Measurements from ENCODE around the gene PRKCH. TPM values are rescaled to one million over a fixed set of nuclear protein-coding genes. Genes with fewer than 3 reads are reported as not detected.

PRKCH gene
- total RNA-seq, 1 experiment from 2014 or later = 10.3 TPM

GRCh38 chr14:61277232-61277631 is 44.1 kb upstream of the PRKCH start (continued):
- TF ChIP-seq ZNF512 (CRISPR knock-in tag; IDR thresholded peaks at IDR 0.05; ENCODE audit: borderline replicate concordance) (no peak), ESRRA (CRISPR knock-in tag; IDR thresholded peaks at IDR 0.05; ENCODE audit: borderline replicate concordance) (no peak), ZNF263 (CRISPR knock-in tag; IDR thresholded peaks at IDR 0.05; ENCODE audit: low read depth) (no peak), NFATC4 (CRISPR knock-in tag; IDR thresholded peaks at IDR 0.05) (no peak), SMAD3 (CRISPR knock-in tag; IDR thresholded peaks at IDR 0.05; ENCODE audit: borderline replicate concordance) (no peak), FOXJ3 (CRISPR knock-in tag; IDR thresholded peaks at IDR 0.05; ENCODE audit: borderline replicate concordance) (no peak), JUN (CRISPR knock-in tag; IDR thresholded peaks at IDR 0.05) (no peak), EMX1 (CRISPR knock-in tag; IDR thresholded peaks at IDR 0.05) (no peak), STAT6 (CRISPR knock-in tag; conservative IDR thresholded peaks at IDR 0.05; ENCODE audit: low read depth) (no peak), USF1 (CRISPR knock-in tag; IDR thresholded peaks at IDR 0.05) (no peak), OVOL2 (CRISPR knock-in tag; IDR thresholded peaks at IDR 0.05; ENCODE audit: borderline replicate concordance) (no peak)

- Mint-ChIP-seq H3K36me3 (no peaks in the 10 kb centered on the region), H3K4me3 (no peak overlapping the region), H3K4me1 (peaks cover 20% of the 10 kb centered on the region), H3K9me3 (no peaks in the 10 kb centered on the region), H3K27me3 (ENCODE audit: low read depth) (peaks cover 18% of the 10 kb centered on the region), H3K27ac (no peak overlapping the region)
- DNase-seq (ENCODE audit: low spot score) (no peak), ATAC-seq (no peak)
- ChIA-PET CTCF (no interaction called here), POLR2A (no interaction called here)
- no peak for TF ChIP-seq ZNF512 (CRISPR knock-in tag; IDR thresholded peaks at IDR 0.05; ENCODE audit: borderline replicate concordance)
- no peak for TF ChIP-seq KAT7 (CRISPR knock-in tag; IDR thresholded peaks at IDR 0.05; ENCODE audit: borderline replicate concordance)
- TF ChIP-seq ZNF121 (CRISPR knock-in tag; IDR thresholded peaks at IDR 0.05) = no peak
- no peak for TF ChIP-seq E2F1 (CRISPR knock-in tag; IDR thresholded peaks at IDR 0.05)
Measured at GRCh38 chr14:61277784-61278183, 43.6 kb upstream of the PRKCH start.

- H3K9me3 Mint-ChIP-seq = no peaks in the 10 kb centered on the region
- CTCF ChIA-PET = interaction anchor here (2.3 kb wide), 1 partner anchor 10 kb away, joined by 9 read pairs; no protein-coding TSS in a partner anchor
- no peak for ATAC-seq
- POLR2A ChIA-PET = no interaction called here
- H3K4me1 Mint-ChIP-seq = peaks cover 20% of the 10 kb centered on the region
- peaks cover 21% of the 10 kb centered on the region for H3K27me3 Mint-ChIP-seq (ENCODE audit: low read depth)
- no peak for DNase-seq (ENCODE audit: low spot score)
- H3K27ac Mint-ChIP-seq = no peak overlapping the region
- no peaks in the 10 kb centered on the region for H3K36me3 Mint-ChIP-seq
- H3K4me3 Mint-ChIP-seq = peak overlapping the region; percentile 82; the same call in 1 of the 2 replicates
- no peak for TF ChIP-seq JAZF1 (CRISPR knock-in tag; IDR thresholded peaks at IDR 0.05)
Measured at GRCh38 chr14:61279082-61279481, 42.3 kb upstream of the PRKCH start.

Measured in WTC11 (cell line).